EL (cell line): ENCODE results near the gene FCHO2.
"Not testable (repeated sequence)": the region's sequence is repeated elsewhere in the genome, so short reads cannot be mapped to it uniquely, and the experiment has no call there.

Experiments
- DNase-seq: peaks from one replicate; pipeline ENCODE4 v3.0.0-alpha.2; 2016

Gene FCHO2, protein sequence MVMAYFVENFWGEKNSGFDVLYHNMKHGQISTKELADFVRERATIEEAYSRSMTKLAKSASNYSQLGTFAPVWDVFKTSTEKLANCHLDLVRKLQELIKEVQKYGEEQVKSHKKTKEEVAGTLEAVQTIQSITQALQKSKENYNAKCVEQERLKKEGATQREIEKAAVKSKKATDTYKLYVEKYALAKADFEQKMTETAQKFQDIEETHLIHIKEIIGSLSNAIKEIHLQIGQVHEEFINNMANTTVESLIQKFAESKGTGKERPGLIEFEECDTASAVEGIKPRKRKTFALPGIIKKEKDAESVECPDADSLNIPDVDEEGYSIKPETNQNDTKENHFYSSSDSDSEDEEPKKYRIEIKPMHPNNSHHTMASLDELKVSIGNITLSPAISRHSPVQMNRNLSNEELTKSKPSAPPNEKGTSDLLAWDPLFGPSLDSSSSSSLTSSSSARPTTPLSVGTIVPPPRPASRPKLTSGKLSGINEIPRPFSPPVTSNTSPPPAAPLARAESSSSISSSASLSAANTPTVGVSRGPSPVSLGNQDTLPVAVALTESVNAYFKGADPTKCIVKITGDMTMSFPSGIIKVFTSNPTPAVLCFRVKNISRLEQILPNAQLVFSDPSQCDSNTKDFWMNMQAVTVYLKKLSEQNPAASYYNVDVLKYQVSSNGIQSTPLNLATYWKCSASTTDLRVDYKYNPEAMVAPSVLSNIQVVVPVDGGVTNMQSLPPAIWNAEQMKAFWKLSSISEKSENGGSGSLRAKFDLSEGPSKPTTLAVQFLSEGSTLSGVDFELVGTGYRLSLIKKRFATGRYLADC

DNA sequence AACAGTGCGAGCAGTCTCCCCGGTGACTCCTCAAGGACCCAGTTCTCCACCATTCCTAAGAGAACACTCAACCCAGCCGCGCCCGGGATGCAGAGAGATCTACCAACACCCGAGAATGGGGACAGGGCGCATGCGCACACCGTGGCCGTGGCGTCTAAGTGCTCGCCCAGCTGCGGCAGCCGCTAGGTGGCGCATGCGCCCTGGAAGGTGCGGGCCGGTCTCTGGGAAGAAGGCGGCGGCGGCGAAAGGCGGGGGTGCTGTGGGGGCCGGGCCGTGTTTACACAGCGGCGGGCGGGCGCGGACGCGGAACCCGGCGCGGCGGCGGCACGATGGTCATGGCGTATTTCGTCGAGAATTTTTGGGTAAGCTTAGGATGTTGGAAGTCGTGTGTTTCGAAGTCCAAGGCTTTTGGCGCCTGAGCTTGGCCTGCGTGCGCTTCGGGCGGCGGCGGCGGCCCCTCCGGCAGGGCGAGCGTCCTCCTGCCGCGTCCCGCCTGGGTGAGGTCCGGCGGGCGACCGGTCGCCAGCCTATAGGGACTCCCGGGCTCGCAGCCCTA is at the start of gene FCHO2:
Gene FCHO2 (plus strand): TSS at position 274 of the 556 bp plus-strand sequence. CDS start 56 bp downstream, at position 330.
- DNase-seq, result peak; percentile 98

DNA sequence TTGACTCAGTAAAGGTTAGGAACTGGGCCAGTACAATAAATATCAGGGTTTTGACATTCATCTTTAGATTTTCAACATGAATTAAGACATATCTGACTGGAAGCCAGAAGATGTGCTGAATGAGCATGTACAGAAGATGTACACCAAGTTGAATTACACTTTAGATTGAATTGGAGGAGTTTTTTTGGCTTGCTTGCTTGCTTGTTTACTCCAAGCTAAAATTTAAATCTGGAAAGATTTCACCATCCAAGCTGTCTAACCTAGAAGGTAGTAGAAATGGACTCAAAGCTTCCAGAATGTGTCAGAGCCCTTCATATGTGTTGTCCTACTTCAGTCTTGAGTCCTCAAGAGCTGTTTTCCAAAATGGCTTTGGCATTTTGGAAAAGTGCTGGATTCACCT is 49.0 kb upstream of the FCHO2 start:
- DNase-seq, result no peak

DNA sequence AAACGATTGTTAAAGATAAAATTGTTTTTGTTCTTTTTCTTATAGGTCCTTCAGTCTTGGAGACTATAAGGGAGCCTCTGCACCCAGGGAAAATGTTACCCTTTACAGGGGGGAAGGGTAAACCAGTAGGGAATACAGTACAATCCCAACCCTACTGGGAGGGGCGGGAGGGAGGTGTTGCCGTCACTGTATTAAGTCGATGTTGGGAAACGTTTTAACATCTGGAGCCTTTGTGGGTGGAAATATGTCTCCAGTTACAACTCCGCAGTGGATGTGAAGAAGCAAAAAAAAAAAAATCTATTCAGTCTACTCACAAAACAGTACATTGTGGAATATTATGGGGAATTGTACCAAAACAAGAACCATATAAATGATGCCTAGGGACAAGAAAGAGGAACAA is 47.2 kb upstream of the FCHO2 start:
- no peak for DNase-seq

DNA sequence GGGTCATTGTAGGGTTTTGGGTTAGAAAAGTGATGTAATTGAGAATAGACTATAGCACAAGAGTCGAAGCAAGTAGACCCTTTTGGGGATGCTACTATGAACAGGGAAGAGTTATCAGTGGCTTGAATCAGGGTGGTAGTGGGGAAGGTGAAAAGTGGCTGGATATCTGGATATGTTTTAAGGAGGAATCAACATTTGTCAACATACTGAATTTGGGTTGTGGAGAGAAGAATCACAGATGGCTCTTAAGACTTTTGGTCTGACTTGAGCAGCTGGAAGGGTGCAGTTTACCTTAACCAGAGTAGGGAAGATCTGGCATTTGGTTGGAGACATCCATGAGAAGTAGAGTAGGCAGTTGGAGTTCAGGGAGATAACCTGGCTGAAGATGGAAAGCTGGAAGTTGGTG is 38.5 kb upstream of the FCHO2 start:
- no peak for DNase-seq

DNA sequence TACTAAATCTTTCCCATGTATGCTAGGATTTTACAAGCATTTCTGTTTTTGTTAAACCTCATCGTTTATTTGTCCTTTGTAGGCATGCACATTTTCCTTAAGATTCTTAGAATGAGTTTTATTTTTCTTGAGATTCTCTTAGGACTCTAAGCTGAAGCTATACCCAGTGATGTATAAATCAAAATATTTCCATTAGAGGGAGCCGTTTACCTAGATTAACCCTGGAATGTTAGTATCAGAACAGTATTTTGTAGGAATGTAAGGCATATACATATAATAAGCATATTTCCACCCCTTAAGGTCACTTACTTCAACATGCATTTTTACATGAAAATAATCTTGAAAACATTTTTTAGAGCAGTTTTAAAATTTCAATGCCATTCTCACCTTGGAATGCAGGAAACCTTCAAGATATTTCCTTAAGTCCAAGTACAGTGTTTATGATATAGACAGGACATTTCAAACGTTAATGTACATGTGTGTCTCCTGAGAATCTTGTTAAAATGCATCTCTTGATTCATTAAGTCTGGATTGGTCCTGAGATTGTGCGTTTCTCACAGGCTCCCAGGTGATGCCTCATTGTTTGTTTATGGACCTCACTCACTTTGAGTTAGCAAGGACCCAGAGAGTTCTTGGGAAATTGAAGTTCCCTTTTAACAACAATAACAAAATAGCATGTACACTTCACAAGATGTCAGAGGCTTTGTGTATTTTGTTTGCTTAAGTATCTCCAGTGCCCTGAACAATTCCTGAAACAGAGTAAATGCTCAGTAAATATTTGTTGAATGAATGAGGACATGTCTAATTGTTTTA is 34.9 kb upstream of the FCHO2 start:
- DNase-seq, result peak; percentile 59

DNA sequence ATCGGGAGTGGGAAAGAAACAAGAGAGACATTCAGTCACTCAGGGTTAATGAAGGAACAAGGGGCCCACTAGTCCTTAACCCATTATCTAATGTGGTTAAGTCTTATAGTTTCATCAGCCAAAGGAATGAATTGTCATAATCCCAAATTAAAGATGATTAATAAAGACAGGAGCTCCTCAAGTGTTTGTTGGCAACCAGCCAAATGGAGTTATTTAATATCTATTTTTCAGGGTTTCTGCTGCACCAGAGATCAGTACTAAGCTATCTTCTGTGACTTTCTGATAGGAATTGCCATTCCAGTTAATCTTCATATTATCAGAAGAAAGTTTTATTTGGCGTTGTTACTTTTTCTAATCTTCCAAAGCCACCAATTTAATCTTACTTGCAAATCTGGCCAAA is 34.0 kb upstream of the FCHO2 start:
- DNase-seq, result no peak

DNA sequence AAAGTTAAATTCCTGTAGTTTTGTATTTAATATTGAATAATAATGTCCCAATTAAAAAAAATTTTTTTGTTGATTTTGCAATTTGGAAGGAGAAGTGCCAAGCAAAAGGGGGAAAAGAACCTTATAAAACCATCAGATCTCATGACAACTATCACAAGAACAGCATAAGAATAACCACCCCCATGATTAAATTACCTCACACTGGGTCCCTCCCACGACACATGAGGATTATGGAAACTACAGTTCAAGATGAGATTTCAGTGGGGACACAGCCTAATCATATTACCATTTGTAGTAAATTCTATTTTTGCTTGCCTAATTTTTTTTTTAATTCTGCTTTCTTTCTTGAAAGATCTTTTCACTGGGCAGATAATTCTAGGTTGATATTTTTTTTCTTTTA is 33.4 kb upstream of the FCHO2 start:
- DNase-seq, result no peak

DNA sequence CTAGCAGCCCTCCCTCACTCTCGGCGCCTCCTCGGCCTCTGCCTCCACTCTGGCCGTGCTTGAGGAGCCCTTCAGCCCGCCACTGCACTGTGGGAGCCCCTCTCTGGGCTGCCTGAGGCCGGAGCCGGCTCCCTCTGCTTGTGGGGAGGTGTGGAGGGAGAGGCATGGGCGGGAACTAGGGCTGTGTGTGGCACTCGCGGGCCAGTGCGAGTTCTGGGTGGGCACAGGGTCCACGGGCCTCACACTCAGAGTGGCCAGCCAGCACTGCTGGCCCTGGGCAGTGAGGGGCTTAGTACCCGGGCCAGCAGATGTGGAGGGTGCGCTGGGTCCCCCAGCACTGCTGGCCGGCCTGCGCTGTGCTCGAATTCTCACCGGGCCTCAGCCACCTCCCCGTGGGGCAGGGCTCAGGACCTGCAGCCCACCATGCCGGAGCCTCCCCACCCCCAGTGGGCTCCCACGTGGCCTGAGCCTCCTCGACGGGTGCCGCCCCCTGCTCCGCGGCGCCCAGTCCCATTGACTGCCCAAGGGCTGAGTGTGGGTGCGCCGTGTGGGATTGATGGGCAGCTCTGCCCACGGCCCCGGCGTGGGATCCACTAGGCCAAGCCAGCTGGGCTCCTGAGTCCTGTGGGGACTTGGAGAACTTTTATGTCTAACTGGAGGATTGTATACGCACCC is 30.4 kb upstream of the FCHO2 start:
- DNase-seq, result no peak

DNA sequence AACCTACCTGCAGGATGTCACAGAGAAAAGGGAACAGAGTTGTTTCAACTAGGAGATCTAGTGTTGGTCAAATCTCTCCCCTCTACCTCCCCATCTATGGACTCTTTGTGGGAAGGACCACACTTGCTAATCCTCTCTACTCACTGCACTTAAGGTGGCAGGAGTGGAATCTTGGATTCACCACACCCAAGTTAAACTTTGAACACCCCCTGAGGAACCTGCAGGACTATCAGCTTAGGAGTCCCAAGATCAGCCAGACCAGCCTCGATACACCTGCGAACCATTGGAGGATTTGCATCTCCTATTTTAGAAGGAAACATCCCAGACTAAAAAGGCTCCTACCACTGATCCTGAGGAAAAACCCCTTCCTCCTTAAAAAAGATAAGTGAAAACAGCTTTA is 23.2 kb upstream of the FCHO2 start:
- DNase-seq, result not testable (repeated sequence)

DNA sequence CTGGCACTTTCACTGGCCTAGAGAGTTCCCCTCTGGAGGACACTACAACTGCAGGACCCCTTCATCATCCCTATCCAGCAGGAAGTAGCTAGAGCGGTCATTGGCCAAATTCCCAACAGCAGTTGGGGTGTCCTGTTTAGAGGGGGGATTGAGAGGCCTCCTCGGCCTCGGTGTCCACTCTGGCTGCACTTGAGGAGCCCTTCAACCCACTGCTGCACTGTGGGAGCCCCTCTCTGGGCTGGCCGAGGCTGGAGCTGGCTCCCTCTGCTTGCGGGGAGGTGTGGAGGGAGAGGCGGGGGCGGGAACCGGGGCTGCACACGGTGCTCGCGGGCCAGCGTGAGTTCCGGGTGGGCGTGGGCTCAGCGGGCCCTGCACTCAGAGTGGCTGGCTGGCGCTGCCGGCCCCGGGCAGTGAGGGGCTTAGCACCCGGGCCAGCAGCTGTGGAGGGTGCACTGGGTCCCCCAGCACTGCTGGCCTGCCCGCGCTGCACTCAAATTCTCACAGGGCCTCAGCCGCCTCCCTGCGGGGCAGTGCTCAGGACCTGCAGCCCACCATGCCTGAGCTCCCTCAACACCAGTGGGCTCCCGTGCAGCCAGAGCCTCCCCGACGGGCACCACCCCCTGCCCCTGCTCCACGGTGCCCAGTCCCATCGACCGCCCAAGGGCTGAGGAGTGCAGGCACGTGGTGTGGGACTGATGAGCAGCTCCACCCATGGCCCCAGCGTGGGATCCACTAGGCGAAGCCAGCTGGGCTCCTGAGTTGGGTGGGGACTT is 20.7 kb upstream of the FCHO2 start:
- not testable (repeated sequence) for DNase-seq

DNA sequence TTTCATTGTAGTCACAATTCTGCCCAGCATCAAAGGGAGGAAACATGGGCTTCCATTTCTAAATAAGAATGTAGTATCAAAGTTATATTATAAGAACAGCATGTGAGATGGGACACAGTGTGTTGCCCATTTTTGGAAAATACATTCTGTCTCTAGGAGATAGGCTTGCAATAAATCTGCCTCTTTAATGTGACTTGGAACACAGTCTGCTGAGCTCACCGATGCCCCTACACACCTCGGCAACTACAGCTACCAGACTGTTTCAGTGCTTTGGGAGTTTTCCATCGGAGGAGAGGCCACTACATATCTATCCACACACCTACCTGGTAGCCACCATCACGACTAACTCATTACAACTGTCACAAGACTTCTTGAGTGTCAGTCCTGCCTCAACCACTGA is 18.9 kb upstream of the FCHO2 start:
- no peak for DNase-seq

DNA sequence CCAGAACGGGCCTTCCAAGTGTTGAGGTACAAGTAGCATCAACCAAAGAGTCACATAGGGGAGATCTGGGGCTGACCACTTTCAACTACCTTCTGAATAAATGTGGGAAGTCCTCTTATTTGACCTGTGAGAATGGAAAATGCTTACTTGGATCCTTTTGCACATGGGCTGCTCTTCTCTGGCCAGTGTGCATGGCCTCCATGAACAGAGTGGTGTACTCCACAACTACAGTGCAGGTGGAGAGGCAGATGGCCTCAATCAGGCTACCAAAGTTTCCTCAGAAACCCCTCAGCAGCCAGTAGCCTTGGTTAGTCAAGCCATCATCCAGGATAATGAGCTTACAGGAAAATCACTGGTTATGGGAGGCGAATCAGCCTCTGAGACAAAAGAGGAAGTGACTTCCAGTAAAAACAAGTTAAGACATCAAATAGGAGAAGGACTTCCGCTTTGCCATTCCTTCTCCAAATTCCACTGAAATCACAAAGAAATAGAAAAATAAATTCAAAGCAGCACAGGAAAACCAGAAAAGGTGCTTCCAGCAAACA is 18.3 kb upstream of the FCHO2 start:
- no peak for DNase-seq

DNA sequence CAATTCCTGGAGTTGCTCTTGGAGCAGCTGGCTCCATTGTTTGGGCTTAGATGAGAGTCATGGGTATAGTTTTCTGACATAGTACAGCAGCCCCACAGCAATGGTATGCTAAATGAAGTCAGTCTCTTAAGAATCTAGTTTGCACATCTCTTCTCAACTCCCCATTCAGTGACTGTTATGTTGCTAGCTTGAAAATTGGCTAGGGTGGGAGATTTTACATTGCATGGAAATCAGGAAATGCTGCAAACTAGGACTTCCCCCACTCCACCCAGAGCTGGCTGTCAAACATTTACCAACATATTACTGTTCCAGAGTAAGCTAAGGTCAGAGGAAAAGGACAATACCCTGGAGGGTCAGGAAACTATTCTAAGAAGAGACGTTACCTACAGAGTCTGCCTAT is 17.6 kb upstream of the FCHO2 start:
- DNase-seq, result no peak

DNA sequence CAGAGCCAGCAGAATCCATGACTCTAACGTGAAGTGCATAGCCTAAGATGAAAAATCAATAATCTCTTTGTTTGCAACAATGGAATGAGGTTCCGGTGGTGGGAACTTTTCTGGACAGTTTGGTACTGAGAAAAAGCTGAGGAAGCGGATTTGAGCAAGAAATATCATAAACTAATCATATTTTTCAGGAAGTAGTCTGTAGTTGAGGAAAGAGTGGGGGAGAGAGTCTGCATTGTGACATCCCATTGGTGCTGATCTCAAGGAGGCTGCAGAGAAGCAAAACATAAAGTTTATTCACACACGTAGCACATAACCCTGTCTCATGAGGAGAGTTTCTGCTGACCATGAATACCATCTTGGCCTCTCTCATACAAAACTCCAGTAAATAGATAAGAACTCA is 15.8 kb upstream of the FCHO2 start:
- DNase-seq, result no peak

DNA sequence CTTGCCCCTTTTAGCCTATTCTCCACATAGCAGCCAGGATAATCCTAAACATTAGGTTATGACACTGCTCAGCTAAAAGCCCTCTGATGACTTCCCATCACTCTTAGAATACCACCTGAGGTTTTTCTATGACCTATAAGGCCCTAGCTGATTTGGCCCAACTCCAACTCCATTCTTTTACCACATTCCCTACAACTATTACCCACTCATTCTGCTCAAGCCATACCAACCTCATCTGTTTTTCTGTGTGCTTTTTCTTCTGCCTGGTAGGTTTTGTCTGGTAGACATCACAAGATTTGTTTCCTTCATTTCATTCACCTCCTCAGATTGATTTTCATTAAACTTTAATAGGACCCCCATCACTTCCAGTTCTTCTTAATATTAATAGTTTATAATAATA is 12.5 kb upstream of the FCHO2 start:
- DNase-seq, result no peak

DNA sequence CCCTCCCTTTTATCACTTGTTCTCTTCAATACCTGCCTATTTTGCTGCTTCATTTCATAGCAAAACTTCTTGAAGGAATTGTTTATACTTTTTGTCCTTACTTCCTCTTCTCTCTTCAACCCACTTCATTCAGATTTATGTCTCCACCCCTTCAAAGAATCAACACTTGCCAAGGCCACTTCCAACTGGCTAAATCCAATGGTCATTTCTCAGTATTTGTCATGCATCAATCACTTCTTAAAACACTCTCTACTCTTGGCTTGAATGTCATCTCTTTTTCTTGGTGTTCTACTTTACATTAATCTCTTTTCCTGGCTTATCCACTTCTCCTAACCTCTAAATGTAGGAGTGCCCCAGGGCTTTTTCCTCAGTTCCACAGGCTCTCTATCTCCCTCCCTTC is 8.3 kb upstream of the FCHO2 start:
- DNase-seq, result no peak

DNA sequence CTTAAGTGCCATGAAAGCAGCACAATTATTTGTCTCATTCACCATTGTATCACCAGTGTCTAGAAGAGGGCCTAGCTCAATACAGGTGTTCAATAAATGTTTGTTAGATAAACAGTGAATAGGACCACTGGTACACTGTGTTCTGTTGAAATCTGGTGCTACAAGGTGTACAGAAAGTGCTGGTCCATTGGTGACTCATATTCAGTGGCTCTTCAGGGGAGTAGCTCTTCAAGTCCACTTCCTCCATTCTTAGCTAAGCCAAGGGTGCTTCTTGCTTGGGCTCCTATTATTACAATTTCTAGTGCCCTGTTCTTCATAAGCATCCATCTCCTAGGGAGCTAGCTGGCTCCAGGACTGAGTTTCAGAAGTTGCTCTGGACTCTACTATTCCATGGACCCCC is 6.4 kb upstream of the FCHO2 start:
- no peak for DNase-seq

DNA sequence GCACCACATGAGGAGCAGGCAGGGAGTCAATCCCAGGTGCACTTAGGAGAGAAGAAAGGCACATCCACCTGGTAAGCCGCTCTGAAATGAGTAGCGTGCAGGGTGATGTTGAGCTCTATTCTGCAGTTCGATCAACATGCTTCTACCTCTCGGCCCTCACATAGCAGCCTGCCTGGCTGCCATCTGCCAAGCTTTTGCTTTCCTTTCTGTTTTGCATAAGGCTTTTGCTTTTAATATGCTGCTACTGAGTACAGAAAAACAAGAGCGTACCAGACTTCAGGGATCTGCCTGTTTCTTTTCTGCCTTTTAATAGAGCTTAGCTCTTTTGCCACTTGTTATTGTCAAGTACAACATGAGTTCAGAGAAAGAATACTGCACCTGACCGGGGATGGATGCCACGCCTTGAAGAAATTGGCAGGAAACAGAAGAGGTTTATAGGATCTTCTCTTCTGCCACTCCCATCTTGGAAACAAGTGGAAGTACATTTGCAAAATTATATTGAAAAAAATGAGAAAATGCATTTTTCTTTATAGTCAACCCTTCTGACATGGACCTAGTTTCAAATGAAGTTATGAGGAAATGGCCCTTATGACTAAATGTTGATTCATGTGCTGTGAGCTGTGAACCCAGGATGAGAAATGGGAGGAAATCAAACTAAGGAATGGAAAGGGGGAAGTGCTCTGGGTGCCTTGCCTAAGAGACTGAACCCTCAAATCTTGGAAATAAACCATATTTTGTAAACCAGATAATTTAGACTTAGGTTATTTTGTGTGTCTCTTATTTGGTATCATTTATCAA is 4.0 kb upstream of the FCHO2 start:
- DNase-seq, result peak; percentile 83

DNA sequence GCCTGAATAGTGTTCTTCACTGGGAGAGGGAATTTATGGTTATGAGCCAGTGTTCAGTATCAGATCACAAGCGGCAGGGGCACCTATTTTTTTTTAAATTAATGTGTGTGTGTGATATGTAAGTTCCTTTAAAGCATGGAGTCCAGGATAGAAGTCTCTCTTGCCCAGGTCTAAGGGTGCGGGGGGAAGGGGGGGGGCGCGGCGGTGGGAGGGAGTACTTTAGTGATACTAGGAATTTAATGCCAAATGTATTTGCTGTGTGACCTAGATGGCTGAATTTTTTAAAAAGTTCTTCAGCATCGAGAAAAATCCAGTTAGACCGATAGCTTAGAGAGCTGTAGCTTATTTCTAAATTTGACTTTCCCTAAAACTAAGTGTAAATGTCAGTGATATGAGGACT is 1.5 kb upstream of the FCHO2 start:
- no peak for DNase-seq

DNA sequence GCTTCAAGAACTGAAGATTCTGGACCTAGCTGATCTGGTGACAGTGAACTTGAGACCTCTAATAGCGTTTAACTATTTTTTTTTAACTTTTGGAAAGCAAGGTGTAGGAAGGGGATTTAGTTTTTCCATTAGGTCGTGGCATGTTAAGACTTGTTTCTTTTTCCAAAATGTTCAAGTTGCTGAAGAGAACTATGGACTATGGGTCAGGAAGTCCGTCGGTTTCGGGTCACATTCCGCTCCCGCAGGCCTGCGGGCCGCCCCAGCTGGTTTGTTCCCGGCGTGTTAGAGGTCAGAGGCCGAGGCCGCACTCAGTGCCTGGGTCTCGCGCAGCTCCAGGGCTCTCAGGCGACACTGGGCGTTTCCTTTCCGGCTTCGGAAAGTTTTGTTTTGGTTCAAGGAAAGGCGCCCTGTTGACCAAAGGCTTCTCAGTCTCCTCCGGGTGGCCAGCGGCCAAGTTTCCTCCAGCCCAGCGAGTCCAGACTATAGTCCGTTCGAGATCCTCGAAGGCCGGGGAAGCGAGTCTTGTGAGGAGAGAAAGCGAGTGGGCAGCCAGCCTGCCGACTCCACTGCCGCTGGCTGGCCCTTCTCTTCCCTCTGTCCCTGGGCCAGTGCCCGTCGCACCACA is 586 bp upstream of the FCHO2 start:
- no peak for DNase-seq
